ENCODE measurements around the gene AHCYL2.

The AHCYL2 gene

DNA sequence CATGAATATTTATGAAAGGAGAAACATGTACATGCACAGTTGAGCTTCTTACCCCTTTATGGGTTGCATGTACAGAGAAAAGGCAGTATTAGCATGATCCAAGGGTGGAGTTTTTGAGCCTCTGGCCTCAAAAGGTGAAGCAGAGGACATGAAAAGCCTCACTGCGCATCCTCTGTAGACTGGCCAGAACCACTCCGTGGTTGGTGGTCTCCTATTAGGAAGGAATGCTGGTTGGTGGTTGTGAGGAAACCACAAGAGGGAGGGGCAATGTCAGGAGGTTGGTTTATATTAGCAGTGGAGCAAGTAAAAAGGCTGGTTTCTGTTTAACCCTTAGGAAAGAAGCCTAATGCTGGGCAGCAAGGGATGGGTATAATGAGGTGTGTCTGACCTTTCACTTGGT, 37.5 kb downstream of the AHCYL2 start:
- H3K4me3 Mint-ChIP-seq: no peak overlapping the region
- no peak for DNase-seq
- TF ChIP-seq, protein P1, sequence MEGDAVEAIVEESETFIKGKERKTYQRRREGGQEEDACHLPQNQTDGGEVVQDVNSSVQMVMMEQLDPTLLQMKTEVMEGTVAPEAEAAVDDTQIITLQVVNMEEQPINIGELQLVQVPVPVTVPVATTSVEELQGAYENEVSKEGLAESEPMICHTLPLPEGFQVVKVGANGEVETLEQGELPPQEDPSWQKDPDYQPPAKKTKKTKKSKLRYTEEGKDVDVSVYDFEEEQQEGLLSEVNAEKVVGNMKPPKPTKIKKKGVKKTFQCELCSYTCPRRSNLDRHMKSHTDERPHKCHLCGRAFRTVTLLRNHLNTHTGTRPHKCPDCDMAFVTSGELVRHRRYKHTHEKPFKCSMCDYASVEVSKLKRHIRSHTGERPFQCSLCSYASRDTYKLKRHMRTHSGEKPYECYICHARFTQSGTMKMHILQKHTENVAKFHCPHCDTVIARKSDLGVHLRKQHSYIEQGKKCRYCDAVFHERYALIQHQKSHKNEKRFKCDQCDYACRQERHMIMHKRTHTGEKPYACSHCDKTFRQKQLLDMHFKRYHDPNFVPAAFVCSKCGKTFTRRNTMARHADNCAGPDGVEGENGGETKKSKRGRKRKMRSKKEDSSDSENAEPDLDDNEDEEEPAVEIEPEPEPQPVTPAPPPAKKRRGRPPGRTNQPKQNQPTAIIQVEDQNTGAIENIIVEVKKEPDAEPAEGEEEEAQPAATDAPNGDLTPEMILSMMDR (IDR thresholded peaks at IDR 0.05): no peak
- peaks cover 9% of the 10 kb centered on the region for H3K4me1 Mint-ChIP-seq
- H3K27me3 Mint-ChIP-seq (ENCODE audit: low read depth, poor library complexity): peaks cover 3% of the 10 kb centered on the region
- no peak overlapping the region for H3K27ac Mint-ChIP-seq
- no peaks in the 10 kb centered on the region for H3K9me3 Mint-ChIP-seq
- H3K36me3 Mint-ChIP-seq (ENCODE audit: low read depth): peaks cover 5% of the 10 kb centered on the region

DNA sequence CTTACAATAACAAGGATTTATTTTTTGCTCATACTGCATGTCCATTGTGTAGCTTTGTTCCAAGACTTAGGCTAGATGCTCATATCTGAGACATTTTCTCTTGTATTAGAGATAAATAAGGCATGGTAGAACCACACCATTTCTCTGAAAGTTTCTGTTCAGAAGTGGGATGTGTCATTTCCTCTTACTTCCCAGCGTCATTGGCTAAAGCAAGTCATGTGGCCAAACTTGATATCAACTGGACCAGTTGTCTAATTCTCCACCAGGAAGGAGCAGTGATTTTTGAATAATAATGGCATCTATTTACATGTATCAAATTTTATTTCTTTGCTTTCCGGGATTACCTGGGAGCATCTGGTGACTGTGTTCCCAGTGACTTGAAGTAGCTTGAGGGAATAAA, 38.3 kb downstream of the AHCYL2 start:
- TF ChIP-seq, protein P1 (IDR thresholded peaks at IDR 0.05): no peak
- Mint-ChIP-seq H3K4me1 (peaks cover 9% of the 10 kb centered on the region), H3K27ac (no peak overlapping the region), H3K36me3 (ENCODE audit: low read depth) (peaks cover 5% of the 10 kb centered on the region), H3K27me3 (ENCODE audit: low read depth, poor library complexity) (peaks cover 3% of the 10 kb centered on the region), H3K9me3 (no peaks in the 10 kb centered on the region), H3K4me3 (no peak overlapping the region)
- DNase-seq: no peak

GRCh38 chr7:129264534-129264933, 39.7 kb downstream of the AHCYL2 start:
- Mint-ChIP-seq H3K36me3 (ENCODE audit: low read depth) (peaks cover 5% of the 10 kb centered on the region), H3K27me3 (ENCODE audit: low read depth, poor library complexity) (peaks cover 3% of the 10 kb centered on the region), H3K27ac (no peak overlapping the region), H3K9me3 (no peaks in the 10 kb centered on the region), H3K4me1 (no peaks in the 10 kb centered on the region), H3K4me3 (no peak overlapping the region)
- no peak for DNase-seq
- TF ChIP-seq, protein P1 (IDR thresholded peaks at IDR 0.05): no peak

DNA sequence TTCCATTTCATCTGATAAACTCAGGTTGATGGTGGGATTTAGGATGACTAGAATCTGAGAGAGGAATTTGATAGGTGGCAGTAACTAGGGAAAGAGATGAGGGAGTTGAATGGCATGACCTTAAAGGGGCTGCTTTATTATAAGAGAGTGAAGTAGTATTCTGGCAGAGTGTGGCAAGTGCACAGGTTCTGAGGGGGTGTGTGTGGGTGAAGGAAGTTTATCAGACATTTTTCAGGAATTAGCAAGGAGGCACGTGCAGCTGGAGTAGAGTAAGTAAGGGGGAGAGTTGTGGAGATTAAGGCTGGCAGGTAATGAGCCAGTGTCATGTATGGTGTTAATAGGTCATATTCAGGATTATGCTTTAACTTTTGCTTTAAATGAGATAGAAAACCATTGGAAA, 40.5 kb downstream of the AHCYL2 start:
- no peak overlapping the region for H3K4me3 Mint-ChIP-seq
- H3K27ac Mint-ChIP-seq: no peak overlapping the region
- TF ChIP-seq, protein P1 (IDR thresholded peaks at IDR 0.05): no peak
- H3K27me3 Mint-ChIP-seq (ENCODE audit: low read depth, poor library complexity): peaks cover 3% of the 10 kb centered on the region
- DNase-seq: no peak
- H3K9me3 Mint-ChIP-seq: no peaks in the 10 kb centered on the region
- H3K36me3 Mint-ChIP-seq (ENCODE audit: low read depth): peaks cover 2% of the 10 kb centered on the region
- H3K4me1 Mint-ChIP-seq: no peaks in the 10 kb centered on the region

GRCh38 chr7:129266181-129266580, 41.4 kb downstream of the AHCYL2 start:
- H3K36me3 Mint-ChIP-seq (ENCODE audit: low read depth): no peaks in the 10 kb centered on the region
- H3K4me3 Mint-ChIP-seq: no peak overlapping the region
- H3K27ac Mint-ChIP-seq: no peak overlapping the region
- H3K9me3 Mint-ChIP-seq: no peaks in the 10 kb centered on the region
- TF ChIP-seq, protein P1 (IDR thresholded peaks at IDR 0.05): no peak
- peaks cover 3% of the 10 kb centered on the region for H3K27me3 Mint-ChIP-seq (ENCODE audit: low read depth, poor library complexity)
- DNase-seq: no peak
- H3K4me1 Mint-ChIP-seq: no peaks in the 10 kb centered on the region

DNA sequence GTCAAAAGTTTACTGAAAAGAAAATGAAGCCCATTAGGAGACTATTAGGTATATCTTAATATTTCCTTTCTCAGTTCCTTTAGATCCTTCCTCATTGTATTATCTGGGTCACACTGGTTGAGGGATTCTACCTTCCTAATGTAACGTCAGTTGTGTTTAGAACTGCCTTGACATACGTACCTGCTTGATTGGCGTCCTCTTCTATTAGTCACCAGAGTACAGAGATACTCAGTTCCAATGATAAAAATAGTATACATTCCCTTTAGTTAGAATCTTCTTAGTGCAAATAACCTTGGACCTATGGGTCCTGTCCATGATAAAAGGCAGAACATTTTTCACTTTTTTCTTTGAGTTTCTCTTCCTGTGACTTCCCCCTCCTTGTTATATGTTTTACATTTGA, 45.2 kb downstream of the AHCYL2 start:
- H3K36me3 Mint-ChIP-seq (ENCODE audit: low read depth): peaks cover 28% of the 10 kb centered on the region
- DNase-seq: no peak
- H3K27me3 Mint-ChIP-seq (ENCODE audit: low read depth, poor library complexity): peaks cover 3% of the 10 kb centered on the region
- no peak overlapping the region for H3K27ac Mint-ChIP-seq
- H3K9me3 Mint-ChIP-seq: peaks cover 26% of the 10 kb centered on the region
- no peak overlapping the region for H3K4me3 Mint-ChIP-seq
- TF ChIP-seq, protein P1 (IDR thresholded peaks at IDR 0.05): no peak
- H3K4me1 Mint-ChIP-seq: no peaks in the 10 kb centered on the region

Data from nephron progenitor cell (in vitro differentiated cells).